Parathyroid adenoma (tissue), 2 donors: Measurements from ENCODE around the gene FXYD2.

Experiments used
- H2AFZ ChIP-seq: fragments of 300-600 bp; sonication (generic); one replicate; pipeline ENCODE4 v1.7.0; 2017; ENCODE audit warnings: antibody characterized with exemption, mild to moderate bottlenecking
- H3K27ac ChIP-seq: fragments of 300-600 bp; sonication (generic); one replicate; pipeline ENCODE4 v1.7.0; 2017
- H3K27me3 ChIP-seq: fragments of 300-600 bp; sonication (generic); one replicate; pipeline ENCODE4 v1.7.0; 2017; ENCODE audit warnings: low read length; ENCODE audit not compliant: control insufficient read depth, insufficient read depth
- H3K36me3 ChIP-seq: fragments of 300-600 bp; sonication (generic); one replicate; pipeline ENCODE4 v1.7.0; 2017; ENCODE audit warnings: low read length; ENCODE audit not compliant: control insufficient read depth, insufficient read depth
- H3K4me1 ChIP-seq: fragments of 300-600 bp; sonication (generic); one replicate; pipeline ENCODE4 v1.7.0; 2017; ENCODE audit warnings: control low read depth
- H3K4me2 ChIP-seq: fragments of 300-600 bp; sonication (generic); one replicate; pipeline ENCODE4 v1.7.0; 2017; ENCODE audit warnings: low read length
- H3K4me3 ChIP-seq: fragments of 300-600 bp; sonication (generic); one replicate; pipeline ENCODE4 v1.7.0; 2017; ENCODE audit warnings: low read depth, low read length
- H3K79me2 ChIP-seq: fragments of 300-600 bp; sonication (generic); one replicate; pipeline ENCODE4 v1.7.0; 2017; ENCODE audit warnings: control low read depth
- H3K9ac ChIP-seq: fragments of 300-600 bp; sonication (generic); one replicate; pipeline ENCODE4 v1.7.0; 2017; ENCODE audit warnings: mild to moderate bottlenecking
- H3K9me3 ChIP-seq: fragments of 300-600 bp; sonication (generic); one replicate; pipeline ENCODE4 v1.7.0; 2017; ENCODE audit warnings: low read length; ENCODE audit not compliant: control insufficient read depth
- CTCF ChIP-seq: fragments of 300-600 bp; sonication (generic); IDR thresholded peaks from one replicate; pipeline ENCODE4 v1.7.0; 2017; ENCODE audit warnings: antibody characterized with exemption, mild to moderate bottlenecking
- donor health status: primary hyperparathyroidism.

The FXYD2 gene

DNA sequence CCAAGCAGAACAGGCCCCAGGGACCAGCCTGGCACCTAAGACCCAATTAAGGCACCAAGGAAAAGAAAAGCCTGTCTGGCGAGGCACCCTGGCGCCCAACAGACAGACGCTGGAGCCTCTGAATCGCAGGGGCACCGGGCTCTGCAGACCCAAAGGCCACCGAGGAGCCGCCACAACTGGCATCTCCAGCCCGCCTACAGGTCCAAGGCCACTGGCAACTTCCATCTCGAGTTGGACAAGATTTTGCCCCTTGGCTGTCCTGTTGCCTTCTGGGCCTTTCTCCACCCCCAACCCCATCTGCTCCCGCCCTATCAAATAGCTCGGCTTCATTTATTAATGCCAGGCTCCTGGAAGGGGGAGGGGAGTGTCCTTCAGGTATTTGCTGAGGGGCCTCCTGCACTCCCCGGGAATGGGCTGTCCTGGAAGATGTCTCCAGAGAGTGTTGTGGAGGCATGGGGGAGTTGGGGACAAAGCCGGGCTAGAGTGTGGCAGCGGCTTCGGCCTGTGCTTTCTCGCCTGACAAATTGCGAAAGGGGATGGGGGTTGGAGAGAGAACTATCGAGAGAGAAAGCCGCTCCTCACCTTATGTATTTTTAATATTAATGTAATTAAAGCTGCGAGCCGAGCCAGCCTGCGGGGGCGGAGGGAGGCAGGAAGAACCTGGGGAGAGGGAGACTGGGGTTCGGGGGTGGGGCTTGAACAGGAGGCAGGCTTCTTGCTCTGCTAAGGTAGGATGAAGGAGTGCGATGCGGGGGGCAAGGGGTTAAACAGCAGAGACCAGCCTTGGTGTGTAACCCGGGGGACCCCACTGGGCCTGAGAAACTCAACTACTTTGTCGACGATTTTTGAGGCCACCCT, 29.5 kb downstream of the FXYD2 start:
- Histone ChIP-seq H3K9me3 (no peaks in the 10 kb centered on the region), H3K4me1 (no peaks in the 10 kb centered on the region), H3K27me3 (no peaks in the 10 kb centered on the region), H2AFZ (no peak overlapping the region), H3K9ac (no peak overlapping the region), H3K79me2 (no peaks in the 10 kb centered on the region), H3K4me2 (no peak overlapping the region), H3K27ac (no peak overlapping the region), H3K36me3 (no peaks in the 10 kb centered on the region), H3K4me3 (no peak overlapping the region)
- no peak for TF ChIP-seq CTCF

DNA sequence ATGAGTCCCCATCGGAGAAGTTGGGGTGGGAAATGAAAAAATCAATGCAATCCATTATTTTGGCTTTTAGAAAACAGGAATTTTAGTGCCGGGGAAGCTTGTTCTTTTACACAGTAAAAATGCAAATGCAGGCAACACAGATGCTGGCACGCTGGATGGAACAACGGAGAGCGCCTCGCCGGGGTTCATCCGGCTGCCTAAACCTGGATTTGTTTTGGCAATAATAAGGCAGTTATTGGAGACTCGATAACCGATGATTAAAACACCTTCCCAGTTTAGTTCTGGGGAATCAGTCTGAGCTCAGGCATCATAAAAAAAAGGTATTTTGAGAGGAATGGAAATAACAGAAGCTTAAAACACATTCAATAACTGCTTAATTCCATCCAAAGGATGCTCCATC, 30.4 kb downstream of the FXYD2 start:
- Histone ChIP-seq H3K79me2 (no peaks in the 10 kb centered on the region), H3K4me1 (no peaks in the 10 kb centered on the region), H3K27me3 (no peaks in the 10 kb centered on the region), H3K9ac (no peak overlapping the region), H3K36me3 (no peaks in the 10 kb centered on the region), H3K27ac (no peak overlapping the region), H3K9me3 (no peaks in the 10 kb centered on the region), H3K4me2 (no peak overlapping the region), H3K4me3 (no peak overlapping the region), H2AFZ (no peak overlapping the region)
- no peak for TF ChIP-seq CTCF

DNA sequence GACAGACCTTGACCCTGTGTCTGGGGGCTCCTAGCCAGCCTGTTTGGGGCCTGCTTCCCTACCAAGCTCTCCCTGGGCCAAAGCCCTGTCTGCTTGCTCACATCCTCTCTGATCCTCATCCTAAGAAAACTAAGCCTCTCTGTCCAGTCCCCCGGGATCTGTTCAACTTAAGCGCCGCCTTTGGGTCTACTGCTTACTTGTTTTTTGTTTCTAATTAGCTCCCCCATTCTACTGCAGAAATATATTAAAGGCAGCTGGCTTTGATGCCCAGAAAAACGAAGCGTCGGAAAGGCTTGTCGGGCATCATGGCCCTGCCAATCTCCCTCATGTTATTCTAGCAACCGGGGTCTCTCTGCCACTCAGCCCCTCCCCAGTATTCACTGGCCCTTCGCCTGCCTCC, 31.0 kb downstream of the FXYD2 start:
- Histone ChIP-seq H2AFZ (no peak overlapping the region), H3K9ac (no peak overlapping the region), H3K4me3 (no peak overlapping the region), H3K27ac (no peak overlapping the region), H3K36me3 (no peaks in the 10 kb centered on the region), H3K79me2 (no peaks in the 10 kb centered on the region), H3K27me3 (no peaks in the 10 kb centered on the region), H3K9me3 (no peaks in the 10 kb centered on the region), H3K4me2 (no peak overlapping the region), H3K4me1 (no peaks in the 10 kb centered on the region)
- TF ChIP-seq CTCF: no peak

DNA sequence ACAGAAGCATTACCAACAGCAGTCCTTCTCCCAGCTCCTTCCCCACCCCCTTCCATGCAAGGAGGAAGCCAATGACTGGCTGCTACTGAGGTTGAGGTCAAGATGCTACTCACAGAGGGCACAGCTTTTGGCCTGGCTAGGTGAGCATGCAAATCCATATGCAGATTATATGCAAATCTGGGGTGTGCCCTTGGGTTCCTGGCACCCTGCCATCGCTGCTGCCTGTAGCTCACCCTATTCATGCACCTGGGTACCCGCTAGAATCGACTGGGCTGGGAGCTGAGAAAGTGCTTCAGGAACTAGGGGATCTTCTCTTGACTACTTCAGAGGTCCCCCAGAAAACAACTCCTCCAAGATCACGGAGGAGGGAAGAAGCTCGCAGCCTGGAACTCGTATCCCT, 31.6 kb downstream of the FXYD2 start:
- H3K36me3 ChIP-seq: no peaks in the 10 kb centered on the region
- no peaks in the 10 kb centered on the region for H3K4me1 ChIP-seq
- H3K79me2 ChIP-seq: no peaks in the 10 kb centered on the region
- H3K4me2 ChIP-seq: no peak overlapping the region
- no peak overlapping the region for H3K4me3 ChIP-seq
- no peak overlapping the region for H2AFZ ChIP-seq
- H3K9me3 ChIP-seq: no peaks in the 10 kb centered on the region
- TF ChIP-seq CTCF: no peak
- no peak overlapping the region for H3K27ac ChIP-seq
- no peak overlapping the region for H3K9ac ChIP-seq
- no peaks in the 10 kb centered on the region for H3K27me3 ChIP-seq

- Histone ChIP-seq H2AFZ (no peak overlapping the region), H3K4me1 (no peaks in the 10 kb centered on the region), H3K4me2 (no peak overlapping the region), H3K27me3 (no peaks in the 10 kb centered on the region), H3K36me3 (no peaks in the 10 kb centered on the region), H3K79me2 (no peaks in the 10 kb centered on the region), H3K9me3 (no peaks in the 10 kb centered on the region), H3K27ac (no peak overlapping the region), H3K9ac (no peak overlapping the region), H3K4me3 (no peak overlapping the region)
- TF ChIP-seq CTCF: no peak
Measured at GRCh38 chr11:117792241-117792640, 32.3 kb downstream of the FXYD2 start.
